CD4-positive, CD25-positive, alpha-beta regulatory T cell (primary cell): ENCODE measurements around the gene RNF150. TPM values are rescaled to one million over a fixed set of nuclear protein-coding genes. Genes with fewer than 3 reads are reported as not detected.

Experiments
- ATAC-seq, 2 donors: fragments of 150-1000 bp; cut with Tn5 transposase; one replicate each; pipeline ENCODE4 v1.10.0; 2021; ENCODE audit warnings: low read depth in 2 of 2, moderate number of reproducible peaks in 2 of 2, moderate library complexity in 1 of 2
- DNase-seq, 3 donors: peaks; one replicate each; pipeline versions ENCODE4 v3.0.0 to v3.0.0-alpha.2; 2012 to 2022; ENCODE audit warnings: mixed read lengths in 1 of 3
- H3K27ac ChIP-seq: one replicate; pipeline ENCODE4 v1.7.0; 2013; ENCODE audit warnings: mild to moderate bottlenecking, low read length; ENCODE audit not compliant: insufficient read depth, poor library complexity, severe bottlenecking
- H3K27me3 ChIP-seq: one replicate; pipeline ENCODE4 v1.7.0; 2013; ENCODE audit warnings: low read length; ENCODE audit not compliant: control insufficient read depth, insufficient read depth
- H3K36me3 ChIP-seq: one replicate; pipeline ENCODE4 v1.7.0; 2013; ENCODE audit warnings: mild to moderate bottlenecking, low read length, moderate library complexity; ENCODE audit not compliant: control insufficient read depth, insufficient read depth
- H3K4me1 ChIP-seq: 2 replicates; pipeline ENCODE4 v1.7.0; 2013; ENCODE audit warnings: mild to moderate bottlenecking, low read length; ENCODE audit not compliant: insufficient read depth, control insufficient read depth, poor library complexity, severe bottlenecking
- H3K4me3 ChIP-seq: one replicate; pipeline ENCODE4 v1.7.0; 2013; ENCODE audit warnings: low read depth, mild to moderate bottlenecking, low read length, moderate library complexity
- H3K9me3 ChIP-seq, 2 experiments: 1 replicate in 1 of 2; 2 replicates in 1 of 2; pipeline ENCODE4 v1.7.0; 2013; ENCODE audit warnings: low read length in 2 of 2, mild to moderate bottlenecking in 1 of 2, moderate library complexity in 1 of 2; ENCODE audit not compliant: control insufficient read depth in 2 of 2
- H3K27ac Mint-ChIP-seq, 3 donors: one replicate each; pipeline ENCODE4 v1.8.0; 2020 to 2022; ENCODE audit warnings: mild to moderate bottlenecking in 3 of 3, mixed read lengths in 3 of 3, moderate library complexity in 2 of 3
- H3K27me3 Mint-ChIP-seq: one replicate; pipeline ENCODE4 v1.8.0; 2022; ENCODE audit warnings: mild to moderate bottlenecking, mixed read lengths
- H3K36me3 Mint-ChIP-seq: one replicate; pipeline ENCODE4 v1.8.0; 2020; ENCODE audit warnings: mixed read lengths
- H3K4me1 Mint-ChIP-seq, 4 donors: one replicate each; pipeline ENCODE4 v1.8.0; 2020 to 2022; ENCODE audit warnings: mixed read lengths in 4 of 4, mild to moderate bottlenecking in 1 of 4
- H3K4me3 Mint-ChIP-seq, 4 donors: one replicate each; pipeline ENCODE4 v1.8.0; 2020 to 2022; ENCODE audit warnings: mild to moderate bottlenecking in 4 of 4, mixed read lengths in 4 of 4, moderate library complexity in 3 of 4
- H3K9me3 Mint-ChIP-seq, 7 donors: one replicate each; pipeline ENCODE4 v1.8.0; 2020 to 2022; ENCODE audit warnings: mixed read lengths in 7 of 7, mild to moderate bottlenecking in 3 of 7, moderate library complexity in 2 of 7
- polyA plus RNA-seq, 4 donors: library from polyadenylated mRNA; unstranded; fragments of 300-500 nt; fragmentation: Illumina TruSeq; gene quantifications; one replicate each; pipeline ENCODE4 v1.2.3, GENCODE V29; 2021
- total RNA-seq: library from RNA; stranded (reverse); gene quantifications from one replicate; pipeline ENCODE4 v1.2.3, GENCODE V29; 2022

The RNF150 gene
- total and polyA plus RNA-seq, 5 donors from 2014 or later = 0.07 TPM; not detected in 4

- Mint-ChIP-seq H3K27me3 (peaks cover 11% of the 10 kb centered on the region), H3K27ac (peak overlapping the region in 1 of 3 donors; percentile 26), H3K36me3 (no peaks in the 10 kb centered on the region), H3K4me3 (no peak overlapping the region), H3K4me1 (peaks cover 0 to 4% (median under 1%) of the 10 kb centered on the region in 4 donors), H3K9me3 (peaks cover 0 to 2% (median 0%) of the 10 kb centered on the region in 7 donors)
- ATAC-seq (no peak), DNase-seq (no peak)
- no peaks in the 10 kb centered on the region for H3K27me3 ChIP-seq
- H3K4me3 ChIP-seq = no peak overlapping the region
- H3K4me1 ChIP-seq = no peaks in the 10 kb centered on the region
- H3K36me3 ChIP-seq = no peaks in the 10 kb centered on the region
- no peak overlapping the region for H3K27ac ChIP-seq
- H3K9me3 ChIP-seq = no peaks in the 10 kb centered on the region
These were observed 270.1 kb downstream of the RNF150 start for GRCh38 chr4:140863197-140863596.

GRCh38 chr4:140862177-140862442 lies 271.2 kb downstream of the RNF150 start:
- Histone ChIP-seq H3K27me3 (no peaks in the 10 kb centered on the region), H3K4me1 (no peaks in the 10 kb centered on the region), H3K27ac (no peak overlapping the region), H3K4me3 (no peak overlapping the region), H3K9me3 (no peaks in the 10 kb centered on the region), H3K36me3 (no peaks in the 10 kb centered on the region)
- Mint-ChIP-seq H3K4me1 (peaks cover 0 to 4% (median under 1%) of the 10 kb centered on the region in 4 donors), H3K27ac (no peak overlapping the region), H3K27me3 (peaks cover 11% of the 10 kb centered on the region), H3K4me3 (no peak overlapping the region), H3K36me3 (no peaks in the 10 kb centered on the region), H3K9me3 (peaks cover 0 to 2% (median 0%) of the 10 kb centered on the region in 7 donors)
- ATAC-seq = no peak
- no peak for DNase-seq

GRCh38 chr4:140861359-140862176 lies 271.7 kb downstream of the RNF150 start:
- Histone ChIP-seq H3K4me1 (no peaks in the 10 kb centered on the region), H3K9me3 (no peaks in the 10 kb centered on the region), H3K27ac (no peak overlapping the region), H3K4me3 (no peak overlapping the region), H3K27me3 (no peaks in the 10 kb centered on the region), H3K36me3 (no peaks in the 10 kb centered on the region)
- peaks cover 0 to 2% (median 0%) of the 10 kb centered on the region in 7 donors for H3K9me3 Mint-ChIP-seq
- no peak overlapping the region for H3K4me3 Mint-ChIP-seq
- DNase-seq (peak; percentile 3 to 75 (median 24)), ATAC-seq (peak in 1 of 2 donors; percentile 58)
- H3K27ac Mint-ChIP-seq = no peak overlapping the region
- H3K27me3 Mint-ChIP-seq = peaks cover 10% of the 10 kb centered on the region
- no peaks in the 10 kb centered on the region for H3K36me3 Mint-ChIP-seq
- H3K4me1 Mint-ChIP-seq = peaks cover 0 to 4% (median under 1%) of the 10 kb centered on the region in 4 donors

- H3K4me3 Mint-ChIP-seq = no peak overlapping the region
- H3K27ac Mint-ChIP-seq = no peak overlapping the region
- peaks cover 0 to under 1% (median 0%) of the 10 kb centered on the region in 7 donors for H3K9me3 Mint-ChIP-seq
- ATAC-seq (no peak), DNase-seq (no peak)
- H3K36me3 ChIP-seq = no peaks in the 10 kb centered on the region
- H3K4me1 Mint-ChIP-seq = peaks cover 0 to 4% (median under 1%) of the 10 kb centered on the region in 4 donors
- no peak overlapping the region for H3K27ac ChIP-seq
- H3K9me3 ChIP-seq = no peaks in the 10 kb centered on the region
- no peaks in the 10 kb centered on the region for H3K27me3 ChIP-seq
- no peaks in the 10 kb centered on the region for H3K36me3 Mint-ChIP-seq
- no peaks in the 10 kb centered on the region for H3K4me1 ChIP-seq
- H3K4me3 ChIP-seq = no peak overlapping the region
- H3K27me3 Mint-ChIP-seq = peaks cover 6% of the 10 kb centered on the region
These were observed 274.4 kb downstream of the RNF150 start for GRCh38 chr4:140858897-140859296.

- H3K27me3 ChIP-seq = no peaks in the 10 kb centered on the region
- H3K4me1 ChIP-seq = no peaks in the 10 kb centered on the region
- H3K4me3 ChIP-seq = no peak overlapping the region
- no peak overlapping the region for H3K4me3 Mint-ChIP-seq
- H3K27me3 Mint-ChIP-seq = peaks cover 6% of the 10 kb centered on the region
- no peaks in the 10 kb centered on the region for H3K9me3 ChIP-seq
- H3K27ac ChIP-seq = no peak overlapping the region
- peaks cover 0 to 3% (median 0%) of the 10 kb centered on the region in 7 donors for H3K9me3 Mint-ChIP-seq
- no peaks in the 10 kb centered on the region for H3K36me3 Mint-ChIP-seq
- no peaks in the 10 kb centered on the region for H3K36me3 ChIP-seq
- H3K4me1 Mint-ChIP-seq = no peaks in the 10 kb centered on the region
- no peak overlapping the region for H3K27ac Mint-ChIP-seq
- DNase-seq (no peak), ATAC-seq (no peak)
These were observed 276.2 kb downstream of the RNF150 start for GRCh38 chr4:140857111-140857510.

GRCh38 chr4:140856621-140857062 lies 276.6 kb downstream of the RNF150 start:
- peaks cover 6% of the 10 kb centered on the region for H3K27me3 Mint-ChIP-seq
- no peak overlapping the region for H3K27ac Mint-ChIP-seq
- H3K9me3 Mint-ChIP-seq = peaks cover 0 to 3% (median 0%) of the 10 kb centered on the region in 7 donors
- Histone ChIP-seq H3K27ac (no peak overlapping the region), H3K4me3 (no peak overlapping the region), H3K9me3 (no peaks in the 10 kb centered on the region), H3K27me3 (no peaks in the 10 kb centered on the region), H3K4me1 (no peaks in the 10 kb centered on the region), H3K36me3 (no peaks in the 10 kb centered on the region)
- H3K4me3 Mint-ChIP-seq = no peak overlapping the region
- ATAC-seq (no peak), DNase-seq (no peak)
- no peaks in the 10 kb centered on the region for H3K4me1 Mint-ChIP-seq
- H3K36me3 Mint-ChIP-seq = no peaks in the 10 kb centered on the region

GRCh38 chr4:140854168-140854567 lies 279.1 kb downstream of the RNF150 start:
- Histone ChIP-seq H3K9me3 (no peaks in the 10 kb centered on the region), H3K36me3 (no peaks in the 10 kb centered on the region), H3K27me3 (peaks cover 9% of the 10 kb centered on the region), H3K4me3 (no peak overlapping the region), H3K4me1 (no peaks in the 10 kb centered on the region), H3K27ac (no peak overlapping the region)
- DNase-seq = no peak
- no peak overlapping the region for H3K27ac Mint-ChIP-seq
- H3K4me1 Mint-ChIP-seq = no peaks in the 10 kb centered on the region
- ATAC-seq = no peak
- no peak overlapping the region for H3K4me3 Mint-ChIP-seq
- no peaks in the 10 kb centered on the region for H3K36me3 Mint-ChIP-seq
- H3K9me3 Mint-ChIP-seq = peaks cover 0 to 5% (median 0%) of the 10 kb centered on the region in 7 donors
- no peaks in the 10 kb centered on the region for H3K27me3 Mint-ChIP-seq

GRCh38 chr4:140851804-140852203 lies 281.5 kb downstream of the RNF150 start:
- Mint-ChIP-seq H3K27me3 (peaks cover 4% of the 10 kb centered on the region), H3K9me3 (peaks cover 0 to 5% (median 2%) of the 10 kb centered on the region in 7 donors), H3K27ac (no peak overlapping the region), H3K36me3 (no peaks in the 10 kb centered on the region), H3K4me1 (no peaks in the 10 kb centered on the region), H3K4me3 (no peak overlapping the region)
- H3K27me3 ChIP-seq = peaks cover 9% of the 10 kb centered on the region
- no peaks in the 10 kb centered on the region for H3K36me3 ChIP-seq
- ATAC-seq (no peak), DNase-seq (no peak)
- no peak overlapping the region for H3K4me3 ChIP-seq
- no peaks in the 10 kb centered on the region for H3K9me3 ChIP-seq
- no peak overlapping the region for H3K27ac ChIP-seq
- H3K4me1 ChIP-seq = no peaks in the 10 kb centered on the region
